KMS-11 (cell line): ENCODE data around the gene METAP1D.
"Not testable (repeated sequence)": the region's sequence is repeated elsewhere in the genome, so short reads cannot be mapped to it uniquely, and the experiment has no call there.

ENCODE experiments used
- H2AFZ ChIP-seq: fragments of 200-600 bp; sonication (generic); 2 replicates; pipeline ENCODE4 v1.6.1; 2016; ENCODE audit warnings: antibody characterized with exemption, mixed run types, low read depth
- H3K27ac ChIP-seq: fragments of 200-600 bp; sonication (generic); 2 replicates; pipeline ENCODE4 v1.6.1; 2016; ENCODE audit warnings: mild to moderate bottlenecking, mixed run types
- H3K27me3 ChIP-seq: fragments of 200-600 bp; sonication (generic); 2 replicates; pipeline ENCODE4 v1.6.1; 2017; ENCODE audit warnings: mild to moderate bottlenecking, low read depth, mixed run types, moderate library complexity; ENCODE audit not compliant: insufficient read depth
- H3K36me3 ChIP-seq: fragments of 200-600 bp; sonication (generic); 2 replicates; pipeline ENCODE4 v1.6.1; 2017; ENCODE audit warnings: mild to moderate bottlenecking, mixed run types; ENCODE audit not compliant: insufficient read depth
- H3K4me1 ChIP-seq: fragments of 200-600 bp; sonication (generic); 2 replicates; pipeline ENCODE4 v1.6.1; 2016; ENCODE audit warnings: mild to moderate bottlenecking, low read depth, mixed run types; ENCODE audit not compliant: poor library complexity, severe bottlenecking
- H3K4me2 ChIP-seq: fragments of 200-600 bp; sonication (generic); 2 replicates; pipeline ENCODE4 v1.7.0; 2016; ENCODE audit warnings: mild to moderate bottlenecking, mixed run types
- H3K4me3 ChIP-seq: fragments of 200-600 bp; sonication (generic); IDR thresholded peaks from 2 replicates; pipeline ENCODE4 v1.6.1; 2017; ENCODE audit warnings: low read depth, low read length, mixed read lengths; ENCODE audit not compliant: insufficient read depth
- H3K79me2 ChIP-seq: fragments of 200-600 bp; sonication (generic); 2 replicates; pipeline ENCODE4 v1.6.1; 2016; ENCODE audit warnings: low read depth, mixed run types; ENCODE audit not compliant: insufficient read depth
- H3K9ac ChIP-seq: fragments of 200-600 bp; sonication (generic); 2 replicates; pipeline ENCODE4 v1.6.1; 2016; ENCODE audit warnings: mild to moderate bottlenecking, mixed run types
- H4K20me1 ChIP-seq: fragments of 200-600 bp; sonication (generic); 2 replicates; pipeline ENCODE4 v1.6.1; 2016; ENCODE audit warnings: mild to moderate bottlenecking, mixed run types; ENCODE audit not compliant: insufficient read depth
- CTCF ChIP-seq: fragments of 200-600 bp; sonication (generic); conservative IDR thresholded peaks from 2 replicates; pipeline ENCODE4 v1.6.1; 2017; ENCODE audit warnings: low read depth, mild to moderate bottlenecking, antibody characterized with exemption, low read length, moderate library complexity, mixed read lengths

METAP1D gene

GRCh38 chr2:172056293-172056692, 56.5 kb downstream of the METAP1D start:
- no peak for TF ChIP-seq CTCF

GRCh38 chr2:172058660-172059059, 58.9 kb downstream of the METAP1D start:
- Histone ChIP-seq H3K79me2 (no peaks in the 10 kb centered on the region), H3K27me3 (no peaks in the 10 kb centered on the region), H2AFZ (no peak overlapping the region), H3K4me2 (no peak overlapping the region), H4K20me1 (no peaks in the 10 kb centered on the region), H3K36me3 (no peaks in the 10 kb centered on the region), H3K4me1 (no peaks in the 10 kb centered on the region), H3K9ac (no peak overlapping the region), H3K27ac (no peak overlapping the region), H3K4me3 (no peak overlapping the region)
- no peak for TF ChIP-seq CTCF

More at GRCh38 chr2:172056293-172056692, 56.5 kb downstream of the METAP1D start:
- no peak overlapping the region for H3K27ac ChIP-seq
- no peaks in the 10 kb centered on the region for H3K4me1 ChIP-seq
- no peaks in the 10 kb centered on the region for H4K20me1 ChIP-seq
- no peaks in the 10 kb centered on the region for H3K27me3 ChIP-seq
- H2AFZ ChIP-seq, result no peak overlapping the region
- no peaks in the 10 kb centered on the region for H3K79me2 ChIP-seq
- no peak overlapping the region for H3K4me2 ChIP-seq
- no peak overlapping the region for H3K9ac ChIP-seq
- H3K4me3 ChIP-seq, result no peak overlapping the region
- no peaks in the 10 kb centered on the region for H3K36me3 ChIP-seq

GRCh38 chr2:172060118-172060517, 60.4 kb downstream of the METAP1D start:
- H3K4me2 ChIP-seq, H4K20me1 ChIP-seq, H3K79me2 ChIP-seq, H3K4me1 ChIP-seq, H3K27ac ChIP-seq, H3K4me3 ChIP-seq, H3K9ac ChIP-seq, H2AFZ ChIP-seq, H3K36me3 ChIP-seq, H3K27me3 ChIP-seq: not testable (repeated sequence)

GRCh38 chr2:172062402-172063004, 62.8 kb downstream of the METAP1D start:
- Histone ChIP-seq H2AFZ (no peak overlapping the region), H4K20me1 (no peaks in the 10 kb centered on the region), H3K27ac (no peak overlapping the region), H3K79me2 (no peaks in the 10 kb centered on the region), H3K4me2 (no peak overlapping the region), H3K27me3 (no peaks in the 10 kb centered on the region), H3K36me3 (no peaks in the 10 kb centered on the region), H3K4me3 (no peak overlapping the region), H3K9ac (no peak overlapping the region), H3K4me1 (no peaks in the 10 kb centered on the region)
- TF ChIP-seq CTCF, result no peak

GRCh38 chr2:172063446-172063845, 63.7 kb downstream of the METAP1D start:
- H3K4me3 ChIP-seq, result no peak overlapping the region
- H3K27ac ChIP-seq, result no peak overlapping the region
- no peak overlapping the region for H3K4me2 ChIP-seq
- no peak overlapping the region for H3K9ac ChIP-seq
- H3K36me3 ChIP-seq, result no peaks in the 10 kb centered on the region
- H3K4me1 ChIP-seq, result no peaks in the 10 kb centered on the region
- no peak overlapping the region for H2AFZ ChIP-seq
- TF ChIP-seq CTCF, result no peak
- H3K79me2 ChIP-seq, result no peaks in the 10 kb centered on the region
- no peaks in the 10 kb centered on the region for H4K20me1 ChIP-seq
- no peaks in the 10 kb centered on the region for H3K27me3 ChIP-seq
